GM18498 (cell line): Measurements from ENCODE around the gene MYCN.
A peak's percentile ranks its signal among the peaks of the same experiment; 100 is the strongest.

Source experiments
- ATAC-seq: cut with Tn5 transposase; IDR thresholded peaks from one replicate; pipeline ENCODE4 v1.9.1; 2021; ENCODE audit warnings: mild to moderate bottlenecking, moderate library complexity; ENCODE audit not compliant: unreplicated experiment

The MYCN gene

GRCh38 chr2:15930589-15931318 lies 9.6 kb upstream of the MYCN start:
- no peak for ATAC-seq

GRCh38 chr2:15931319-15931890 lies 8.9 kb upstream of the MYCN start:
- ATAC-seq: no peak

- no peak for ATAC-seq
Measured at GRCh38 chr2:15931950-15932349, 8.4 kb upstream of the MYCN start.

- no peak for ATAC-seq
Measured at GRCh38 chr2:15932394-15933183, 7.8 kb upstream of the MYCN start.

- no peak for ATAC-seq
Measured at GRCh38 chr2:15933184-15933845, 7.0 kb upstream of the MYCN start.

- no peak for ATAC-seq
Measured at GRCh38 chr2:15934291-15934945, 5.9 kb upstream of the MYCN start.

GRCh38 chr2:15935189-15935588 lies 5.2 kb upstream of the MYCN start:
- ATAC-seq: no peak

GRCh38 chr2:15935675-15936074 lies 4.7 kb upstream of the MYCN start:
- ATAC-seq: no peak

GRCh38 chr2:15936277-15937104 lies 3.9 kb upstream of the MYCN start:
- ATAC-seq: no peak

GRCh38 chr2:15937105-15937881 lies 3.1 kb upstream of the MYCN start:
- ATAC-seq: no peak

GRCh38 chr2:15937882-15938802 lies 2.2 kb upstream of the MYCN start:
- ATAC-seq: no peak

GRCh38 chr2:15938803-15939555 lies 1.4 kb upstream of the MYCN start:
- no peak for ATAC-seq

- ATAC-seq: peak; percentile 71
Measured at GRCh38 chr2:15939556-15939853, 845 bp upstream of the MYCN start.

- no peak for ATAC-seq
Measured at GRCh38 chr2:15940661-15941480, 521 bp downstream of the MYCN start.

- ATAC-seq: no peak
Measured at GRCh38 chr2:15941481-15941850, 1.1 kb downstream of the MYCN start.

GRCh38 chr2:15941871-15942710 lies 1.7 kb downstream of the MYCN start:
- no peak for ATAC-seq
